Neural progenitor cell (in vitro differentiated cells): ENCODE results near the gene MGMT. TPM values are rescaled to one million over a fixed set of nuclear protein-coding genes. Genes with fewer than 3 reads are reported as not detected.

ENCODE experiments used
- DNase-seq: peaks from one replicate; pipeline ENCODE4 v3.0.0-alpha.2; 2016; ENCODE audit warnings: low spot score
- H2AFZ ChIP-seq: fragments of 200-600 bp; sonication (generic); replicated peaks from 2 replicates; pipeline ENCODE4 v1.6.1; 2016; ENCODE audit warnings: antibody characterized with exemption
- H3F3A ChIP-seq: fragments of 200-600 bp; sonication (generic); 2 replicates; pipeline ENCODE4 v1.6.1; 2016; ENCODE audit warnings: antibody characterized with exemption, low read depth
- H3K27ac ChIP-seq: fragments of 200-600 bp; sonication (generic); 2 replicates; pipeline ENCODE4 v1.5.1; 2016; ENCODE audit warnings: mild to moderate bottlenecking
- H3K27me3 ChIP-seq: fragments of 200-600 bp; sonication (generic); 2 replicates; pipeline ENCODE4 v1.6.1; 2016; ENCODE audit warnings: mild to moderate bottlenecking, moderate library complexity
- H3K36me3 ChIP-seq: fragments of 200-600 bp; sonication (generic); 2 replicates; pipeline ENCODE4 v1.5.1; 2016
- H3K4me1 ChIP-seq: fragments of 200-600 bp; sonication (generic); 2 replicates; pipeline ENCODE4 v1.6.1; 2016; ENCODE audit warnings: mixed run types
- H3K4me2 ChIP-seq: fragments of 200-600 bp; sonication (generic); 2 replicates; pipeline ENCODE4 v1.6.1; 2016
- H3K4me3 ChIP-seq: fragments of 200-600 bp; sonication (generic); 2 replicates; pipeline ENCODE4 v1.5.1; 2016
- H3K79me2 ChIP-seq: fragments of 200-600 bp; sonication (generic); 2 replicates; pipeline ENCODE4 v1.6.1; 2016; ENCODE audit warnings: low read depth
- H3K9ac ChIP-seq: fragments of 200-600 bp; sonication (generic); 2 replicates; pipeline ENCODE4 v1.6.1; 2016
- H3K9me3 ChIP-seq: fragments of 200-600 bp; sonication (generic); 2 replicates; pipeline ENCODE4 v1.5.1; 2016; ENCODE audit warnings: low read depth
- H4K20me1 ChIP-seq: fragments of 200-600 bp; sonication (generic); 2 replicates; pipeline ENCODE4 v1.6.1; 2016; ENCODE audit warnings: low read depth
- H3K27ac Mint-ChIP-seq: 3 replicates; pipeline ENCODE4 v1.8.0; 2021; ENCODE audit warnings: mixed read lengths
- H3K27me3 Mint-ChIP-seq: 2 replicates; pipeline ENCODE4 v1.8.0; 2022; ENCODE audit warnings: low read depth, mild to moderate bottlenecking, inconsistent platforms, moderate library complexity, mixed read lengths; ENCODE audit not compliant: insufficient read depth
- H3K36me3 Mint-ChIP-seq: 3 replicates; pipeline ENCODE4 v1.8.0; 2021; ENCODE audit warnings: mixed read lengths
- H3K4me1 Mint-ChIP-seq: 3 replicates; pipeline ENCODE4 v1.8.0; 2021; ENCODE audit warnings: mixed read lengths
- H3K4me3 Mint-ChIP-seq: 3 replicates; pipeline ENCODE4 v1.8.0; 2021; ENCODE audit warnings: mild to moderate bottlenecking, moderate library complexity, mixed read lengths
- H3K9me3 Mint-ChIP-seq: 3 replicates; pipeline ENCODE4 v1.8.0; 2020; ENCODE audit warnings: mixed read lengths
- CTCF ChIP-seq: fragments of 200-600 bp; sonication (generic); IDR thresholded peaks from 2 replicates; pipeline ENCODE4 v1.5.1; 2017; ENCODE audit warnings: antibody characterized with exemption, mild to moderate bottlenecking
- EZH2 ChIP-seq: fragments of 200-600 bp; sonication (generic); IDR thresholded peaks from 2 replicates; pipeline ENCODE4 v1.6.1; 2017; ENCODE audit warnings: antibody characterized with exemption, mild to moderate bottlenecking, moderate library complexity
- EZH2phosphoT487 ChIP-seq: fragments of 200-600 bp; sonication (generic); IDR thresholded peaks from 2 replicates; pipeline ENCODE4 v1.6.1; 2017; ENCODE audit warnings: antibody characterized with exemption
- total RNA-seq: library from RNA; depleted of rRNA; stranded (reverse); fragments of >200 nt; gene quantifications from 2 replicates; pipeline ENCODE4 v1.2.3, GENCODE V29; 2015; ENCODE audit warnings: low replicate concordance

The MGMT gene
- total RNA-seq, result 17.5 and 31.3 TPM in 2 replicates

GRCh38 chr10:129466703-129467358 lies at the start of gene MGMT:
Gene MGMT, plus strand, starts transcription at chr10:129467241.
- H3K27me3 ChIP-seq, result no peaks in the 10 kb centered on the region
- H4K20me1 ChIP-seq, result no peaks in the 10 kb centered on the region
- no peaks in the 10 kb centered on the region for H3F3A ChIP-seq
- H3K4me2 ChIP-seq, result peak within 1 kb of the TSS; percentile 98
- peaks cover 3% of the 10 kb centered on the region for H3K27me3 Mint-ChIP-seq
- peak; percentile 96 for DNase-seq
- H3K9me3 Mint-ChIP-seq, result peaks cover 2% of the 10 kb centered on the region
- no peak within 1 kb of the TSS for H3K9ac ChIP-seq
- peak within 1 kb of the TSS; percentile 60 for H3K27ac Mint-ChIP-seq
- peak within 1 kb of the TSS; percentile 84 for H2AFZ ChIP-seq
- H3K4me1 ChIP-seq, result peaks cover 7% of the 10 kb centered on the region
- H3K4me1 Mint-ChIP-seq, result peaks cover 6% of the 10 kb centered on the region
- no peaks in the 10 kb centered on the region for H3K36me3 ChIP-seq
- no peaks in the 10 kb centered on the region for H3K79me2 ChIP-seq
- H3K4me3 Mint-ChIP-seq, result peak within 1 kb of the TSS; percentile 85
- H3K4me3 ChIP-seq, result peak within 1 kb of the TSS; percentile 68
- peaks cover 11% of the 10 kb centered on the region for H3K36me3 Mint-ChIP-seq
- TF ChIP-seq EZH2phosphoT487 (no peak), CTCF (no peak), EZH2 (no peak)
- no peak within 1 kb of the TSS for H3K27ac ChIP-seq
- H3K9me3 ChIP-seq, result no peaks in the 10 kb centered on the region

- Mint-ChIP-seq H3K36me3 (no peaks in the 10 kb centered on the region), H3K4me1 (peaks cover 3% of the 10 kb centered on the region), H3K4me3 (no peak overlapping the region), H3K27ac (no peak overlapping the region), H3K27me3 (peaks cover 3% of the 10 kb centered on the region), H3K9me3 (no peaks in the 10 kb centered on the region)
- Histone ChIP-seq H3K4me3 (no peak overlapping the region), H3K27ac (no peak overlapping the region), H3F3A (no peaks in the 10 kb centered on the region), H3K27me3 (no peaks in the 10 kb centered on the region), H3K36me3 (no peaks in the 10 kb centered on the region), H3K9me3 (no peaks in the 10 kb centered on the region), H2AFZ (no peak overlapping the region), H3K9ac (no peak overlapping the region), H3K79me2 (no peaks in the 10 kb centered on the region), H3K4me1 (no peaks in the 10 kb centered on the region), H4K20me1 (no peaks in the 10 kb centered on the region), H3K4me2 (no peak overlapping the region)
- no peak for DNase-seq
- no peak for TF ChIP-seq EZH2phosphoT487
- TF ChIP-seq CTCF, result no peak
- no peak for TF ChIP-seq EZH2
Observed at GRCh38 chr10:129417870-129418269, 49.2 kb upstream of the MGMT start.

- peaks cover 3% of the 10 kb centered on the region for H3K4me1 Mint-ChIP-seq
- TF ChIP-seq EZH2 (no peak), CTCF (no peak), EZH2phosphoT487 (no peak)
Observed at GRCh38 chr10:129418496-129419225, 48.4 kb upstream of the MGMT start.

More at GRCh38 chr10:129418496-129419225, 48.4 kb upstream of the MGMT start:
- Histone ChIP-seq H3K27ac (no peak overlapping the region), H3K4me2 (no peak overlapping the region), H2AFZ (no peak overlapping the region), H3K4me1 (no peaks in the 10 kb centered on the region), H4K20me1 (no peaks in the 10 kb centered on the region), H3K4me3 (no peak overlapping the region), H3K9ac (no peak overlapping the region), H3K9me3 (no peaks in the 10 kb centered on the region), H3K36me3 (no peaks in the 10 kb centered on the region), H3K79me2 (no peaks in the 10 kb centered on the region), H3F3A (no peaks in the 10 kb centered on the region), H3K27me3 (no peaks in the 10 kb centered on the region)
- H3K27ac Mint-ChIP-seq, result no peak overlapping the region
- no peaks in the 10 kb centered on the region for H3K9me3 Mint-ChIP-seq
- H3K4me3 Mint-ChIP-seq, result no peak overlapping the region
- peaks cover 3% of the 10 kb centered on the region for H3K27me3 Mint-ChIP-seq
- no peaks in the 10 kb centered on the region for H3K36me3 Mint-ChIP-seq
- no peak for DNase-seq
